GM21381 (cell line): Measurements from ENCODE around the gene AFMID.
"Not testable (repeated sequence)": the region's sequence is repeated elsewhere in the genome, so short reads cannot be mapped to it uniquely, and the experiment has no call there.

ENCODE experiments used
- ATAC-seq: cut with Tn5 transposase; IDR thresholded peaks from one replicate; pipeline ENCODE4 v1.9.1; 2021; ENCODE audit warnings: mild to moderate bottlenecking, moderate library complexity; ENCODE audit not compliant: unreplicated experiment

Gene AFMID

DNA sequence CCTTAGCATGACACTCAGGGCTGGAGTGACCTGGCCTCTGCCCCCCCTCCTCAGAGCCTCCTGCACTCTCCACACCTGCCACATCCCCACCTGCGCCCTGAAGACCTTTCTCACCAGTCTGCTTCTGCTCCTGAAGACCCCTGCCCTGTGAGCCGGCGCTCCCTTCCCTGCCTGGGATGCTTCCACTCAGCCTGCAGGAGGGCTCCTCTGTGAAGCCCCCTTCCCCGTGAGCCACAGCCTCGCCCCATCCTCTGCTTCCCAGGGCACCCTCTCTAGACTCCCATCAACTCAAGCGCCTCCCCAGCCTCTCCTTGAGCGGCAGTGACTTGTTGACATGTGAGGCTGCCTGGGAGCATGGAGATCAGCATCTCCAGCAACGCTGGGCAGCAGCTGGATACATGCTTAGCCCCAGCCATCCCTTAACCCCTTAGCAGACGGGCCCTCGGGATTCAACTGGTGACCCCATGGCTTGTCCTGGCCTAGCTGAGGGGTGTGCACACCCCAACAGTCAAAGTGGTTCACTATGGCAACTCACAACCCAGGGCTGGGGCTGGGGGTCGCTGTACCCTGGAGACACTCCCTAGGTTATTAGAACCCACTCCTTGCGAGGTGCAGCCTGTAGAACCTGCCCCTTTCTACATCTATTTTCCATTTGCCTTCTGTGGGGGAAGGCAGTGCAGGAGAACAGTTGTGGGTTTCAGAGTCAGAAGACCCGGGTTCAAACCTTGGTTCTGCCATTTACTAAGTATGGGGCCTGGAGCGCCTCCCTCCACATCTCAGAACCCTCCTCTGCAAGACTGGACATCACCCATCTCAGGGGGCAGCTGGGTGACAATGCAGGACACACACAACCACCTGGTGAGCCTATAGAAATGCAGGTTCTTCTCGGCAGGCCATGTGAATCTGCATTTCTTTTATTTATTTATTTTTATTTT is 65.8 kb downstream of the AFMID start:
- ATAC-seq = no peak

DNA sequence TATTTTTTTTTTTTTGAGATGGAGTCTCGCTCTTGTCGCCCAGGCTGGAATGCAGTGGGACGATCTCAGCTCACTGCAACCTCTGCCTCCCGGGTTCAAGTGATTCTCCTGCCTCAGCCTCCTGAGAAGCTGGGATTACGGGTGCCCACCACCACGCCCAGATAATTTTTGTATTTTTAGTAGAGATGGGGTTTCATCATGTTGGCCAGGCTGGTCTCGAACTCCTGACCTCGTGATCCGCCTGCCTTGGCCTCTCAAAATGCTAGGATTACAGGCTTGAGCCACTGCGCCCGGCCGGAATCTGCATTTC is 66.4 kb downstream of the AFMID start:
- ATAC-seq = not testable (repeated sequence)

DNA sequence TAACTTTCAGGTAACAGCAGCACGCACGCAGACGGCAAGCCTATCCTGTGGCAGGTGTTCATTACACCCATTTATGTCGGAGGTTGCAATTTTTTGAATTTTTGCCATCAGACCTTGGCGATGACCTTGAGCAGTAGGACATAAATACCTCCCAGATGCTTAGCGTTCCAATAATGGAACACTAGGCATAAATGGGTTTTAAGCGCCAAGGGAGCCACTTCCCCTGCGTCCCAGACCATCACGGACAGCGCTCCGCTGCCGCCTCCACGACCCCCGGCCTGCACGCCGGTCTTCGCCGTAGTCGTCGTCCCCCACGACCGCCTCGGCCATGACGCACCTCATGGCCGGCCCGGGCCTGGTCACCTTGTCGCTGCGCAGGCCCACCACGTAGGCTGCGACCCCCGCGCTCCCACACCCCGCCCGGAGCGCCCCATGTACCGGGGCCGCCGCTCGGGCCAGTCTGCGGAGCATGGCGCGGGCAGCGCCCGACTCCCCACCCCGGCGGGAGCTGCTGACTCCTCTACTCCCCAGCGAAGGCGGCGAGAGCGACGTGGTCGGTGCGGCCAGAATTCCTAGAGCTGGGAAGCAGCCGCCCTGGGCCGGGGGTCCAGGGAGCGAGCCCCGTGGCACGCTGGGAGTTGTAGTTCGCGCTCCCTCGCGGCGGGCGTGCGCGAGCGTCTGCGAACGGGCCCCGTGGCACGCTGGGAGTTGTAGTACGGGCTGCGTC is 66.9 kb downstream of the AFMID start:
- ATAC-seq = no peak

DNA sequence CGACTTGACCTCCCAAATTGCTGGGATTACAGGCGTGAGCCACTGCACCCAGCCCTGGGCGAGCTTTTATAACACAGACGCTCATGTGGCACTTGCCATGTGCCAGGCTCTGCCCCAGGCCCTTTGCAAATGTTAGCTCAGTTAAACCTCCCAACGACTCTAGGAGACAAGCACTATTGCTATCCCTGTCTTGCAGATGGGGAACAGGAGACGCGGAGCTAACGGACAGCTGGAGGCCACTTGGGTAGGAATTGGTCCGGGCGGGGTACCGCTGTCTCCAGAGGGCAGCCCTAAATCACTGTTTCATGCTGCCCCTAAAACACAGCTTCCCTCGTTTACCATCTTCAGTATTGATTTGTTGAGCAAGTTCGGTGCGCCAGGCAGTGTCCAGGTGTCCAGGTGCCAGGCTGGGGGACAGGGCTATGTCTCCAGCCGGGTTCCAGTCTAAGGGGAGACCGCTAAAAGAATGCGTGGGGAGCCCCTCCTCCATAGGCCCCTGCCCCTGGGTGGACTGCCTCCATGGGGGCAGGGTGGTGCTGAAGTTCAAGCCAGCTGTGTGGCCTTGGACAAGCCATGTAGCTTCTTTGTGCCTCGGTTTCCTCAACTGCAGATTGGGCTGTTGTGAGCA is 68.0 kb downstream of the AFMID start:
- ATAC-seq = no peak

DNA sequence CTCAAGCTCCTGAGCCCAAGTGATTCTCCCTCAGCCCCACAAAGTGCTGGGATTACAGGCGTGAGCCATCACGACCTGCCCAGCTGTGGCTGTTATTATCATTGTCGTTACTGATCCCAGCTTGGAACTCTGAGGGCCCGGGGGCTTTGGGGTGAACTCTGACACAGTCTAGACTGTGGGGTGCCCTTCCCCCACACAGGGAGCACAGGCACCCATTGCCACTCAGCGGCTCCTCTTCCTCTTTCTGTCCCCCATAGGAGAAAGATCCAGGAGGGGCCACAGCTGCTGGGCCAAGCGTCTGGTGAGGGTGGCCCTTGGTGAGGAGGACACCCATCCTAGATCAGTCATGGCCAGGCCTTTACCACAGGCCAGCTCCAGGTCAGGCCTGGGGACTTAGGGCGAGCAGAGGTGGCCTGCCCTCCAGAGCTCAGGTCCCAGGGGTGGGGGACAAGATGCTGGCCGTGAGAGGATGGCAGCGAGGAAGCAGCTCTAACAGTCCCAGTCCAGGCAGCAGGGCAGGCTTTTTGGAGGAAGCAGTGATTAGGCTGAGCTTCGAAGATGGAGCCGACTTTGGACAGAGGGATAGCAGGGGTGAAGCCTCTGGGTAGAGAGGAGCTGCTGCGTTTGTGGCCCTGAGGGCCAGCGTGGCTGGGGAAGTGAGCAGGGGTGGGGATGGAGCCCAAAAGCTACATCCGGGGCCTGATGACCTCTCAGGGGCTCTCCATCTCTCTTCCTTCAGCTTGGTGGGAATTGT is 69.0 kb downstream of the AFMID start:
- no peak for ATAC-seq

DNA sequence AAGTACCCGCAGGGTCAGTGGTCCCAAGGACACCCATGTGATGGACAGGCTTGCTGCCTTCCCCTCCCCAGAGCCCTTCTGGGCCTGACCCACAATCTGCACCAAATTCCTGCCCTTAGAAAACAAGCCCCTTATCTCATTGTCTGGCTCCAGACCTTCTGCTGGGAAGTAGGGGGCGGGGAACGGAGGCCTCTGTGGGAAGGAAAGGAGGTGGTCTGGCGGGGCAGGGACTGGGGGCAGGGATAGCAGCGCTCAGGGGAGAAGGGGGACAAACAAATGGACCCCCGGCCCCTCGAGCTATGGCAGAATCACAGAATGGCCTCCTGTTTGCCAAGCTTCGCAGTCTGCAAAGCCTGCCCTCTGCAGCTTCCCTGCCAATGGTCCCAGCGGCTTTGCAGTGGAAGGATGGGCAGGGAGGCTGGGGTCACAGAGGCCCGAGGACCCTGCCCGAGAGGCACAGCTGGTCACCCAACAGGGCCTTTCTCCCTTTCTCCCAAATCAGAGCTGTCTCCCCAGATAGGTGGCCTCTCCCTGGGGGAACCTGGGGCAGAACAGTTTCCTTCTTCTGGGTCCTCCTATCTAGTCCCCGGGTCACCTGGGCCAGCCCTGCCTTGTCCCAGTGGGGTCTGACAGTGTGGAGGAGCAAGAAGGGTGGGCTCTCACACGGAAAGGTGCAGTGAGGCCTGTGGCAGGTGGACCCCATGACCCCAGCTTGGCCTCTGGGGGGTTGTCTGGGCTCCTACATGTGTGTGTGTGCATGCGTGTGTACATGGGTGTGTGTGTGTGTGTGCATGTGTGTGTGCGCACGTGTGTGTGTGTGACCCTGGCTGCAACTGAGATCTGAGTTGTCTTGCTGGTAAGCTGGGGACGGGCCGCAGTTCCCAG is 69.8 kb downstream of the AFMID start:
- no peak for ATAC-seq
